GM19467 (cell line): ENCODE measurements around the gene IREB2.
"Not testable (repeated sequence)": the region's sequence is repeated elsewhere in the genome, so short reads cannot be mapped to it uniquely, and the experiment has no call there.

Experiments used
- ATAC-seq: cut with Tn5 transposase; IDR thresholded peaks from one replicate; pipeline ENCODE4 v1.9.1; 2021; ENCODE audit warnings: mild to moderate bottlenecking, moderate library complexity; ENCODE audit not compliant: unreplicated experiment

IREB2 gene

DNA sequence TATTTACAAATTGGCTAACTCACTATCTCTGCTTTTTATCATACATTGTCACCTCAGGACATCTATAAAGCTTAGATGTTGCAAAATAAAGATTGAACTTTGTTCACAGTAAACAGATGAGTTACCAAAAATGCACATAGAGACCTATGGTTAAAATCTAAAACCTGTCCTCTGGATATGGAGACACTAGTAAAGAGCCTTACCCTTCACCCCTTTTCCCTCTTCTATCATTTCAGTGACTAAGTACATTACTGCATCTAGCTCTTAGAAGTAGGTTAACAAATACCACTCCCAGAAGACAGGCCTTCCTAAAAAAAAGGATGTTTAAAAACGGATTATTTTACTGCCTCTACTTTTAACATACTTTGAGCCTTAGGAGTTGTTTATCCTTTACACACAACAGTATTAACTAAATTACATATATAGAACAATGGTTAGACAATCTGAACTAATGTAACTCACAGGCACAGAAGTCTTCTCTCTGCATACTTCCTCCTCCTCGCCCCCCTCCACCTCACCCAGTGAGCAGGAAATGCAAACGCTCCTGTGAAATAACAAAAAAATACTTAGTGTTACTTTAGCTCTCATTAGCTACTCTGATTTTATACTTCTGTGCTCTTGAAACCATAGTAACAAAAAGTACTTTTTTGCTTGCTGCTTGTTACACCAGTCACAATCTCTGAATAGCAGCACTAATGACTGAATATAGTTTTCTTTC lies 23.3 kb downstream of the IREB2 start:
- ATAC-seq: no peak

DNA sequence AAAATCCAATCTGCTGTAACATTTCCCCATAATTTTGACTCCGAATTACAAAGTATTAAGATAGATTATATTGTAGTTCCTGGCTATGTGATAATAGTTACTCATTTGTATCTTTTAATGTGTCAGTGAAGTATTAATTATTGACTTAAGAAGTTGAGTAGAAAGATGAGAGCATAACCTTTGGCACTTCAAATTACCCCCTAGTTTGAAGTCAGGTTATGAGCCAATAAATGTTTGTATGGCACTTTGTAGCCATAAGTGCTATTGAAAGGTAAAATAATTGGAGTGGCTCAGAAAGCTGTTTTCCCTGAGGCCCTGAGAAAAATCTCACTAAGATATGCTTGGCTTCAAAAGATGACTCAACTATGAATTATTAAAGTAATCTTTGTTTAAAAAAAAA lies 31.0 kb downstream of the IREB2 start:
- no peak for ATAC-seq

DNA sequence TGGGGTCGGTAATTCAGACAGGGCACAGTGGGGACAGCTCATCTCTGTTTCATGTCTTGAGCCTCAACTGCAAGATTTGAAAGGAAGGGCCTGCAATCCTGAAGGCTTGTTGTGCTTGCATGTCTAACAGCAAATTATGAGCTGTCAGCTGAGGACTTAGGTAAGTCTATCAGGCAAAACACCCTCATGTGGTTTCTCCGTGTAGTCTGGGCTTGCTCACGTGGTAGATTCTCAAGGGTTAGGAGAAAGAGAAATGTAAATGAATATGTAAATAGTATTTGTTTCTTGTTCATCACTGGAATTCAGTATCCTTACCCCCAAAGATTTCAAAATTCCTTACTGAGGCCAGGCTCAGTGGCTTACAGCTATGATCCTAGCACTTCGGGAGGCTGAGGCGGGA lies 39.3 kb downstream of the IREB2 start:
- ATAC-seq: no peak

DNA sequence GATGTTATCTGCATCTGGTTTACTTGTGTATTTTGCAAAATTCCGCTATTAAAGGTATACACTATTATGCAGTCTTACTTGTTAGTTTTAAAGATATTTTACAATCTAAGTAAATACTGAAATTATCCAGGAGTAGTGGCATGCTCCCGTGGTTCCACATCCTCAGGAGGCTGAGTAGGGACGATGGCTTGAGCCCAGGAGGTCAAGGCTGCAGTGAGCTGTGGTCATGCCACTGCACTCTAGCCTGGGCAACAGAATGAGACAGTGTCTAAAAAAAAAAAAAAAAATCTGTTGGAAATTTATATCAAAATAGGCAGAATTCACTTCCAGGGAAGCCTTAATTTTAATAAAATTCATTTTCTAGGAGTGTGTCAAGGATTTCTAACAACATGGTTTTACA lies 41.6 kb downstream of the IREB2 start:
- ATAC-seq: no peak

DNA sequence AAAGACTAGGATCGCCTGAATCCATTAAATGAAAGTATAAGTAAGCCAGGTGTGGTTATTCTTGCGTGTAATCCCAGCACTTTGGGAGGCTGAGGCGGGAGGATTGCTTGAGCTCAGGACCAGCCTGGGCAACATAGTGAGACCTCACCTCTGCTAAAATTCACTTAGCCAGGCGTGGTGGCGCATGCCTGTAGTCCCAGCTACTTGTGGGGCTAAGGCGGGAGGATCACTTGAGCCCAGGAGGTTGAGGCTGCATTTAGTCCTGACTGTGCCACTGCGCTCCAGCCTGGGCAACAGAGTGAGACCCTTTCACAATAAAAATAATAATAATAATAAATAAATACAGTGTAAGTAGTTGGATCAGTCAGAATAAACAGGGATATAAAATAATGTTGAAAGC lies 43.9 kb downstream of the IREB2 start:
- ATAC-seq: no peak

DNA sequence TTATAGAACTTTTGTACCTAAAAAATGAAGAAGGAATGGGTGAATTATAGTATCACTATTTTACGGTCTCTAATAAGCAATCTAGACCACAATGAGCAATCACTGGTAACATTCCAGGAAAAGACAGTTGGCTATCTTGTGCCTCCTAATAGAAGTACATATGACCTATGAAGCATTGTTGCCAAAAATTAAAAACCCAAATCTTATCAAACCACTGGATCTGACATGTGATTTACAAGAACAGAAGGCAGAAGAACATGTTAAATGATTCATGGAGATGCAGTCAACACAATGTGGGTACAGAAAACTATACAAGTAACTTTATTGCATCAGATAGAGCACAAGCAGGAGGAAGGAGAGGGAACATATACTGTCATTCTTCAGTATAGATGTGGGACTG lies 54.9 kb downstream of the IREB2 start:
- no peak for ATAC-seq

DNA sequence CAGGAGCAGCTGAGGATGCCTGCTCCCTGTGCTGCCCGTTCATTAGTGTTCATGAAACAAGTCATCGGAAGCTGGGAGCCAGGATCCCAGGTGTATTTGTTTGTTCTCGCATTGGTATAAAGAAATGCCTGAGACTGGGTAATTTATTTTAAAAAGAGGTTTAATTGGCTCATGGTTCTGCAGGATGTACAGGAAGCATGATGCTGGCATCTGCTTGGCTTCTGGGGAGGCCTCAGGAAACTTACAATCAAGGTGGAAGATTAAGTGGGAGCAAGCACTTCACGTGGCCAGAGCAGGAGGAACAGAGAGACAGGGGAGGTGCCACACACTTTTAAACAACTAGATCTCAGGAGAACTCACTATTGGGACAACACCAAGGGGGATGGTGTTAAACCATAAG lies 63.8 kb downstream of the IREB2 start:
- ATAC-seq: no peak

DNA sequence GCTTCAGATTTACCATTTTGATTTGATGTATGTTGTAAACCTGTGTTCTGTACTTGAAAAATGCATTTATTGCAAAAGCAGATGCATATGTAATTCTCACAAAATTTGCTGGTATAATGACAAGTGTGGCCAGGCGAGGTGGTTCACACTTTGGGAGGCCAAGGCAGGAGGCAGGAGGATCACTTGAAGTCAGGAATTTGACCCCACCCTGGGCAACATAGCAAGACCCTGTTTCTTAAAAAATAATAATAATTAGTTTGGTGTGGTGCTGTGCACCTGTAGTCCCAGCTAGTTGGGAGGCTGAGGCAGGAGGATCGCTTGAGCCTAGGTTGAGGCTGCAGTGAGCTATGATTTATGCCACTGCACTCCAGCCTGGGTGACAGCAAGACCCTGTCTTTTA lies 64.6 kb downstream of the IREB2 start:
- no peak for ATAC-seq

DNA sequence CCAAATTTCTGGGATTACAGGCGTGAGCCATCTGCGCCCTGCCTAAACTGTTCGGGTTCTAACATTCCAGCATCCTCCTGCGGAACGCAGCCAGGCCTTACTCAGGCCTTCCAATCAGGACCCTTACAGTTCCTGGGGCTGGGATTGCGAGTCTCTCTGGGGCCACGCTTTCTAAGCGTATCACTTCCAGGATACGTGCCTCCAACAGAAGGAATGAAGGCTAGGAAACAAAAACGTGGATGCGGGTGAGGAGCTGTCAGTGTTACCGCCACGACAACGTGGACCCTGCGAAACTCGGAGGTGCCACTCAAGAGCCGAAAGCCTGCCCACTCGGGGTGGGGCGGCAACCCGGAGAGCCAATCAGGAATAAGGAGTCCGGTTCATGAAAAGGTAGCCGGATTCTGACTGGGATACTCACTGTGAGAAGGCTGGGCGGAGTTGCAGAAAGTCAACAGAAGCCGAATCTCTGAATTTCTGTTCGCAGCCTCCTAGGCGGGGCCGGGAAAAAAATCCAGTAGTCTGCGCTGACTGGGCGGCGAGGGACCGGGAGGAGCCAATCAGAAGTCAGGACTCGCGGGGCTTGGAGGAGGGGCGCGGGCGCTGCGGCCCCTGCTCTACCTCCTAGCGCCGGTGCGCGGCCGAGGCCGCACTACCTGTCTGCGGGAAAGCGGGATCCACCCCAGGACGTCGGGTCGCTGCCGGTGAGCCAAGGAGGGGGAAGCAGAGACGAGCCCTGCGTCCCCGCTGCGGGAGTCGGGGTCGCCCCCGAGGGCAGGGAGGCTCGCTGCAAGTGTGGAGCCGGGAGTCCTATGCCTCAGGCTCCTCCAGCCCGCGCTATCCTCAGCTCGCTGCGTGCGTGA lies 69.2 kb downstream of the IREB2 start, which contains the start of gene HYKK:
Gene HYKK (plus strand): TSS at position 607 of the 860 bp plus-strand sequence. CDS start 5,512 bp downstream, outside the sequence.
- ATAC-seq: peak; percentile 81

DNA sequence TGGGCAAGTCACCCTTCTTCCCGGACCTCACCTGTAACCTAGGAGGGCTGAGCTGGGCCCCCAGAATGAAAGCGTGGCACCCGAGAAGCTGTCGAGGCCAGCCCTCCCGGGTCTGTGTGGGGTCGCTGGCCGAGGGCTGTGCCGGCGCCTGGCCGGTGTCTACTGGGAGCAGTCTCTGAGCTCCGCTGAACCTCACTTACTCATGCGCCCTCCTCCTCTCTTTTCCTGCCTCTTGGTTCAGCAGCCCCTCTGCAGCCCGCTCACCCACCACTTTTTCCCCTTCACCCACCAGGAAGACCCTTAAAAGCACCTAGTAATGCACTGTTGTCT lies 69.8 kb downstream of the IREB2 start:
- peak; percentile 14 for ATAC-seq

DNA sequence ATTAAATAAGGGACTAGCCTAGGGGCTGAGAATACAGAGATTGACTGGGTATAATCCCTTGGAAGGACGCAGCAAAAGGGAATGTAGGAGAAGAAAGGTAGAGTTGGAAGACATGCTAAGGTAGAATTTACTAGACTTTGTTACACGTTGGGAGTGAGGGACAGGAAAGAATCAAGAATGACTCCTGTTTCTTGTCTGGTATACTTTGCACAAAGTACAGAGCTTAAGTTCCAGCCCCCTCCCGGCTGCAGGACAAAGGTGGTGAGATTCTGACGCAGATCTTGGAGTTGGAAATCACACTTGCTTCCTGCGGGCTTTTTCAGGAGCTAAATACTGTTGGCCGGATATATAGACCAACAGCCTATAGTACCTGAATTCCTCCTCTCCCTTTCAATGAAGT lies 70.3 kb downstream of the IREB2 start:
- no peak for ATAC-seq

DNA sequence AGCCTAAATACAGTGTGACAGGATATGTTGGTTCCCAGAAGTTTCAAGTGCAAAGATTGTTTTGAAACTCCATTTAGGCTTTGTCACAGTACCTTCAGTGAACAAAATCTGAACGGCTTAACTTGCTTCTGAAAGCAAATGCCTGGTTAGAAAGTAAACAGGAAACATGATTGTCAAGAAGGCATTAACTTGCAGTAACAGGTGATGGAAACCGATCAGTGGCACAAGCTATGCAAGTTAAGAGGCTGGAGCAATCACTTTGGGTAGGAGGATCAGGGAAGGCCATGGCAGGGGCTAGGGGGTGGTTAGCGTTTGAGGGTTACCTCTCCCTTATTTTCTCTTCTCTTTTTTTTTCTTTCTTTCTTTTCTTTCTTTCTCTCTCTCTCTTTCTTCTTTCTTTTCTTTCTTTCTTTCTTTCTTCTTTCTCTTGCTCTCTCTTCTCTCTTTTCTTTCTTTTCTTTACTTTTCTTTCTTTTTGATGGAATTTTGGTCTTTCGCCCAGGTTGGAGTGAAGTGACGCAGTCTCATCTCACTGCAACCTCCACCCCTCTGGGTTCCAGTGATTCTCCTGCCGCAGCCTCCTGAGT lies 71.8 kb downstream of the IREB2 start:
- no peak for ATAC-seq

DNA sequence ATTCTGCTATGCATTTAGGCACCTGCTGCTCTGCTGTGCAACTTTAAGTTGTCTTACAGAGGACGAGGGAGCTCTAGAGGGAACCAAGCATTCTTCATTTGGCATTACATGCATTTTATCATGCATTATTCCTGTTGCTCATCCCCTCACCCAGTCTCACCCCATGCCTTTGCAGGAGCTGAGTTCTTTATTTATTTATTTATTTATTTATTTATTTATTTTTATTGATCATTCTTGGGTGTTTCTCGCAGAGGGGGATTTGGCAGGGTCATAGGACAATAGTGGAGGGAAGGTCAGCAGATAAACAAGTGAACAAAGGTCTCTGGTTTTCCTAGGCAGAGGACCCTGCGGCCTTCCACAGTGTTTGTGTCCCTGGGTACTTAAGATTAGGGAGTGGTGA lies 82.0 kb downstream of the IREB2 start:
- not testable (repeated sequence) for ATAC-seq

DNA sequence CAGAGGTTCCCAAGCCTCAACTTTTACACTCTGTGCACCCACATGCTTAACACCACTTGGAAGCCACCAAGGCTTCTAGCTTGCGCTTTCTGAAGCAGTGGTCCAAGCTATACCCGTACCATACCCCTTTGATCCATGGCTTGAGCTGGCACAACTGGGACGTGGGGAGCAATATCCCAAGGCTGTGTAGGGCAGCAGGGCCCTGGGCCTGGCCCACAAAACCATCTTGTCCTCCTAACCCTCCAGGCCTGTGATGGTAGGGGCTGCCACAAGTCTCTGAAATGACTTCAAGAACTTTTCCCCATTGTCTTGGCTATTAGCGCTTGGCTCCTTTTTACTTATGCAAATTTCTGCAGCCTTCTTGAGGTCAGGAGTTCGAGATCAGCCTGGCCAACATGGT lies 86.2 kb downstream of the IREB2 start:
- no peak for ATAC-seq

DNA sequence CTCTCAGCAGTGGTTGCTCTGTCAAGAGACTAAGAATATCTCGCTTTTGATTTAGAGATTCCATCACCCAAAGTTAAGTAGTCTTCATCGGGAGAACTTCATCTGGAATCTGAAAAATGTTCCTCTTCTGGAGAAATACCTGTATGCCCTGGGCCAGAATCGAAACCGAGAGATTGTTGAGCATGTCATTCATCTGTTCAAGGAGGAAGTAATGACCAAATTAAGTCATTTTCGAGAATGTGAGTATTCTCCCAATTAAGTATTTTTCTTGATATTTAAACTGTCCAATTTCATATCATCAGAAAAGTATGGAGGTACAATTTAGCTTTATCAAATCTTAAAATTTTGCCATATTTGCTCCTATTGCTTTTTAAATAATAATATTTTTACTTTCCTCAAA lies 89.3 kb downstream of the IREB2 start:
- ATAC-seq: no peak

DNA sequence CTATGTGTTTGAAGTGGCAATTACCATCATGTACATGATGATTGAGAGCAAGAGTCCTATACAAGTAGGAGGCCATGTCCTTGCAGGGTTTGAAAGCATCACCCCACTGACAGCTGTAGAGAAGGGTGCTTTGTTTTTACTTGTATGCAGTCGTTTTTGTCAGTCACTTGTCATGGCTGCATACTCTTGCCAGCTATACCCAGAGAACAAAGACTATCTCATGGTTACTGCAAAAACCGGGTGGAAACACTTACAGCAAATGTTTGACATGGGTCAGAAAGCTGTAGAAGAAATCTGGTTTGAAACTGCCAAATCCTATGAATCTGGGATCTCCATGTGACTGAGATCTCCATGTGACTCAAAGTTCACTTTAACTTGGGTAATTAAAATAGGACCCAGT lies 95.3 kb downstream of the IREB2 start:
- ATAC-seq: no peak

DNA sequence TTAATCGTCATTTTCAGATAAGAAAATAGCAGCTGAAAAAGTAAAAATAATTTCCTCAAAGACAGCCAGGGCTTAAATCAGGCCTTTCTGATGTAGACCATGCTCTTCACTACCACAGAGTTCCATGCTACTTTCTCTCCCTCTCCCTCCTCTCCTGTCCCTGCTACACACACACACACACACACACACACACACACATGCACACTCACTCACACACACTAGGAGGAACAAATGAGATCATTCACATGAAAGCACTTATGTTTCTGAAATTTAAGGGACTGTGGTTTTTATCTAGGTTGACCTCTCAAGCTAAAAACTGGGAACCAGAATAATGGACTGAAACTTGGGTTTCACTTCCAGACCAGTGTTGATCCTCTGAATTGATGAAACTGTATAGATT lies 98.1 kb downstream of the IREB2 start:
- no peak for ATAC-seq

DNA sequence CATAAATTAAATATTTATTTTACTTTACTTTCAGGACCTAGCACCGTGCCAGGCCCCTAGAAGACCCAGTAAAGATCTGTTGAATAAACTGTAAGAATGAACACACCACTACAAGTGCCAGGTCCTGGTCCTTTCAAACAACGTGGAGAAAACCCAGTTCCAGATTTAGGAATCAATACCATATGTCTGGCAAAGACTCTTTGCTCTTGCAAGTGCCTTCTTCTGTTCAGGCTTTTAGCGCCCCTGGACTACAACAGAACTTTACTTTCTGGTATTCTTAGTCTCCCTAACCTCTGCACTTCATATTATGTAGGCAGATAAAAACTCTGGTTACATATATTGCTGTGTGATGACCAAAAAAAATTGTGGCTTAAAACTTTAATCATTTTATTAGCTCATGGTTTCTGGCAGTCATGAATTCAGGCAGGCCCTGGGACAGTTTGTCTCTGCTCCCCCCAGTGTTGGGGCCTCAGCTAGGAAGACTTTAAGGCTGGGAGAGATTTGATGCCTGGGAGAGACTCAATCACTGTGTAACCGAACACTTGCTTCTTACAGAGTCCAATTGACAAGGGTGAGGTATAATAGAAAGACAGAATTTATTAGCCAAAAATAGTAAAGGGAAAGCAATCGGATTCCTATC lies 99.4 kb downstream of the IREB2 start:
- ATAC-seq: no peak

DNA sequence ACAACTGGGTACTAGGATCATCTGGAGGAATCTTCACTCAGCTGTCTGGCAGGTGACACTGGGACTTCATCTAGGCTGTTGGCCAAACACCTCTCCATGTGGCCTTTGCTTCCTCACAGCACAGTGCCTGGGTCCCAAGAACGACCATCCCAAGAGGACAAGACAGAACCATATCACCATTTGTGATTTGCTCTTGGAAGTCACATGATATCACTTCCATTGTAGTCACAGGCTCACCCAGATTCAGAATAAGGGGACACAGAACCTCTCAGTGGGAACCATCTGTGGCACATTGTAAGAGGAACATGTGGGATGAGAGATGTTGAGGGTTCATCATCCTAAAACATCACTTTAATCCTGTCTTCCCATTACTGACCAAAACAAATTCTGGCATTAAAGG lies 100.3 kb downstream of the IREB2 start:
- no peak for ATAC-seq

DNA sequence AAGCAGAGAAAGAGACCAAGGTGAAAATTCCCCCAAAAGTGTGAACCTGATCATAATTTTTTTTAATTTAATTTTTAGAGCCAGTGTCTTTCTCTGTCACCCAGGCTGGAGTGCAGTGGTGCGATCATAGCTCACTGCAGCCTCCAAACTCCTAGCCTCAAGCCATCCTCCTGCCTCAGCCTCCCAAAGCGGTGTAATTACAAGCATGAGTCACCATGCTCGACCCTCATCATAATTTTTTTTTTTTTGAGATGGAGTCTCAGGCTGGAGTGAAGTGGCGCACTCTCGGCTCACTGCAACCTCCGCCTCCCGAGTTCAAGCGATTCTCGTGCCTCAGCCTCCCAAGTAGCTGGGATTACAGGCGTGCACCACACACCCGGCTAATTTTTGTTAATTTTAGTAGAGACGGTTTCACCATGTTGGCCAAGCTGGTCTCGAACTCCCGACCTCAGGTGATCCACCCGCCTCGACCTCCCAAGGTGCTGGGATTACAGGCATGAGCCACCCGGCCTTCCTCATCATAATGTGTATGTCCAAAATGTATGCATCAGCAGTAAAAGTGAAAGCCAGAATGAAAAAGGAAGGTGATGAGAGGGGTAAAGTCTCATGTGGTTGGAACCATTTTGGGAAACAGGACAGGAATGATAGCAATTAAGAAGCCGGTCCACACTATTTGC lies 101.6 kb downstream of the IREB2 start:
- ATAC-seq: not testable (repeated sequence)
